CD4-positive, CD25-positive, alpha-beta regulatory T cell (primary cell): ENCODE measurements around the gene DDA1. TPM values are rescaled to one million over a fixed set of nuclear protein-coding genes. Genes with fewer than 3 reads are reported as not detected.
"Not testable (repeated sequence)": the region's sequence is repeated elsewhere in the genome, so short reads cannot be mapped to it uniquely, and the experiment has no call there.

Experiments
- ATAC-seq, 2 donors: fragments of 150-1000 bp; cut with Tn5 transposase; one replicate each; pipeline ENCODE4 v1.10.0; 2021; ENCODE audit warnings: low read depth in 2 of 2, moderate number of reproducible peaks in 2 of 2, moderate library complexity in 1 of 2
- DNase-seq, 3 donors: peaks; one replicate each; pipeline versions ENCODE4 v3.0.0 to v3.0.0-alpha.2; 2012 to 2022; ENCODE audit warnings: mixed read lengths in 1 of 3
- H3K27ac ChIP-seq: one replicate; pipeline ENCODE4 v1.7.0; 2013; ENCODE audit warnings: mild to moderate bottlenecking, low read length; ENCODE audit not compliant: insufficient read depth, poor library complexity, severe bottlenecking
- H3K27me3 ChIP-seq: one replicate; pipeline ENCODE4 v1.7.0; 2013; ENCODE audit warnings: low read length; ENCODE audit not compliant: control insufficient read depth, insufficient read depth
- H3K36me3 ChIP-seq: one replicate; pipeline ENCODE4 v1.7.0; 2013; ENCODE audit warnings: mild to moderate bottlenecking, low read length, moderate library complexity; ENCODE audit not compliant: control insufficient read depth, insufficient read depth
- H3K4me1 ChIP-seq: 2 replicates; pipeline ENCODE4 v1.7.0; 2013; ENCODE audit warnings: mild to moderate bottlenecking, low read length; ENCODE audit not compliant: insufficient read depth, control insufficient read depth, poor library complexity, severe bottlenecking
- H3K4me3 ChIP-seq: one replicate; pipeline ENCODE4 v1.7.0; 2013; ENCODE audit warnings: low read depth, mild to moderate bottlenecking, low read length, moderate library complexity
- H3K9me3 ChIP-seq, 2 experiments: 1 replicate in 1 of 2; 2 replicates in 1 of 2; pipeline ENCODE4 v1.7.0; 2013; ENCODE audit warnings: low read length in 2 of 2, mild to moderate bottlenecking in 1 of 2, moderate library complexity in 1 of 2; ENCODE audit not compliant: control insufficient read depth in 2 of 2
- H3K27ac Mint-ChIP-seq, 3 donors: one replicate each; pipeline ENCODE4 v1.8.0; 2020 to 2022; ENCODE audit warnings: mild to moderate bottlenecking in 3 of 3, mixed read lengths in 3 of 3, moderate library complexity in 2 of 3
- H3K27me3 Mint-ChIP-seq: one replicate; pipeline ENCODE4 v1.8.0; 2022; ENCODE audit warnings: mild to moderate bottlenecking, mixed read lengths
- H3K36me3 Mint-ChIP-seq: one replicate; pipeline ENCODE4 v1.8.0; 2020; ENCODE audit warnings: mixed read lengths
- H3K4me1 Mint-ChIP-seq, 4 donors: one replicate each; pipeline ENCODE4 v1.8.0; 2020 to 2022; ENCODE audit warnings: mixed read lengths in 4 of 4, mild to moderate bottlenecking in 1 of 4
- H3K4me3 Mint-ChIP-seq, 4 donors: one replicate each; pipeline ENCODE4 v1.8.0; 2020 to 2022; ENCODE audit warnings: mild to moderate bottlenecking in 4 of 4, mixed read lengths in 4 of 4, moderate library complexity in 3 of 4
- H3K9me3 Mint-ChIP-seq, 7 donors: one replicate each; pipeline ENCODE4 v1.8.0; 2020 to 2022; ENCODE audit warnings: mixed read lengths in 7 of 7, mild to moderate bottlenecking in 3 of 7, moderate library complexity in 2 of 7
- polyA plus RNA-seq, 4 donors: library from polyadenylated mRNA; unstranded; fragments of 300-500 nt; fragmentation: Illumina TruSeq; gene quantifications; one replicate each; pipeline ENCODE4 v1.2.3, GENCODE V29; 2021
- total RNA-seq: library from RNA; stranded (reverse); gene quantifications from one replicate; pipeline ENCODE4 v1.2.3, GENCODE V29; 2022

The DDA1 gene
- total and polyA plus RNA-seq, 5 donors from 2014 or later = 26.7 to 43.8 (median 33.3) TPM

DNA sequence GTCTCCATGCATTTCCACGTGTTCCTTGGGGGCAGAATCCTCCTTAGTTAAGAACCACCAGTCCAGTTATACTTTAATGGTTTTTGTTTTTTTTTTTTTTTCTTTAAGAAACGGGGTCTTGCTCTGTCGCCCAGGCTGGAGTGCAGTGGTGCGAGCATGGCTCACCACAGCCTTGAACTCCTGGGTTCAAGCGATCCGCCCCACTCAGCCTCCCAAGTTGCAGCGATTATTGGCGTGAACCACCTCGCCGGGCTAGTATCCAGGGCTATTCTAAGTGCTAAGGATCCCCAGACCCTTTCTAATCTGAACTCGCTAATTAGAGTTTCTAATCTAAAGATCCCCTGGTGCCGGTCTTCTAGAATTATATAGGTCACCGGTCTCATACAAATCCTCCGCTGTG is 15.8 kb upstream of the DDA1 start:
- H3K9me3 Mint-ChIP-seq = peaks cover 0 to 1% (median 0%) of the 10 kb centered on the region in 7 donors

DNA sequence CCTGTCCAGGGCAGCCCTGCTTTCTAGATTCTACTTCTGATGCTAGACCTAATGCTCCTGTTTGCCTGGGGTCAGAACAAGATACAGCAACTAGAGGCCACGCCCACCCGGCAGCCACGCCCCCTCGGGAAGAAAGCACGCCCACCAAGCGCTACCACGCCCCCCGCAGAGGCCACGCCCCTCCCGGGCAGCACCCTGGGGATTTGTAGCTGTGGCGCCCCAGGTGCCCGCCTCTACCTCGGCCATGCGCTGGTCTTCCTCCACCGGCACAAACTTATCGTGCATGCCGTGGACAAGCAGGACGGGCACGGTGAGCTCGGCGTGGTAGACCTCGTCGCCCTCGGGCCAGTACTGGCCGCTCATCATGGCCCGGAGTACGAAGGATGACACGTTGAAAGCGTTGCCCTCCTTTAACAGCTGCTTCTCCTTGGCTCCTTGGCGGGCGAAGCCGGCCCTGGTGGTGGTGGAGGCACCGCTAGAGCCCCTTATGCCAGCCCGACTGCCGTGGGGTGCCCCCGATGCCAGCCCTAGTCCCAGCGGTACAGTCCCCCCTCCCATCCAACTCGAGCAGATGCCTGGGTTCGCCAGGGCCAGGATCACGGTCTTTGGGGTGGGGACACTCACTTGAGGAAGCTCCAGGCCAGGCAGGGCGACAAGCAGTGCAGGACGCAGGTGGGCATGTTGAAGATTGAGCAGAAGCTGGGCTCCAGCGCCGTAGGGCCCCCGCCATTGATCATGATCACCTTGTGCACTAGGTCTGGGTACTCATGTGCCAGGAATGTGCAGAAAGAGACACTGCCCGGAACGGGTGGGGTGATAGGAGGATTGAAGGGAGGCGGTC is 15.1 kb upstream of the DDA1 start:
- Mint-ChIP-seq H3K4me3 (peak overlapping the region in 2 of 4 donors; percentile 47 to 85), H3K27ac (no peak overlapping the region), H3K4me1 (peaks cover 0 to 5% (median 2%) of the 10 kb centered on the region in 4 donors), H3K9me3 (peaks cover 0 to 1% (median 0%) of the 10 kb centered on the region in 7 donors), H3K36me3 (peaks cover 5% of the 10 kb centered on the region), H3K27me3 (peaks cover 6% of the 10 kb centered on the region)
- no peaks in the 10 kb centered on the region for H3K9me3 ChIP-seq
- no peak overlapping the region for H3K27ac ChIP-seq
- ATAC-seq (no peak), DNase-seq (peak in 2 of 3 donors; percentile 29 to 32)
- peaks cover 11% of the 10 kb centered on the region for H3K4me1 ChIP-seq
- H3K36me3 ChIP-seq = peaks cover 4% of the 10 kb centered on the region
- no peaks in the 10 kb centered on the region for H3K27me3 ChIP-seq
- no peak overlapping the region for H3K4me3 ChIP-seq

More for the DNA sequence above, 15.8 kb upstream of the DDA1 start:
- H3K4me3 Mint-ChIP-seq = peak overlapping the region in 2 of 4 donors; percentile 47 to 85
- H3K27me3 Mint-ChIP-seq = peaks cover 6% of the 10 kb centered on the region
- Histone ChIP-seq H3K27ac (no peak overlapping the region), H3K36me3 (peaks cover 4% of the 10 kb centered on the region), H3K4me1 (peaks cover 11% of the 10 kb centered on the region), H3K27me3 (no peaks in the 10 kb centered on the region), H3K9me3 (no peaks in the 10 kb centered on the region), H3K4me3 (no peak overlapping the region)
- ATAC-seq = no peak
- peaks cover 5% of the 10 kb centered on the region for H3K36me3 Mint-ChIP-seq
- H3K4me1 Mint-ChIP-seq = peaks cover 0 to 5% (median 2%) of the 10 kb centered on the region in 4 donors
- H3K27ac Mint-ChIP-seq = no peak overlapping the region
- no peak for DNase-seq

DNA sequence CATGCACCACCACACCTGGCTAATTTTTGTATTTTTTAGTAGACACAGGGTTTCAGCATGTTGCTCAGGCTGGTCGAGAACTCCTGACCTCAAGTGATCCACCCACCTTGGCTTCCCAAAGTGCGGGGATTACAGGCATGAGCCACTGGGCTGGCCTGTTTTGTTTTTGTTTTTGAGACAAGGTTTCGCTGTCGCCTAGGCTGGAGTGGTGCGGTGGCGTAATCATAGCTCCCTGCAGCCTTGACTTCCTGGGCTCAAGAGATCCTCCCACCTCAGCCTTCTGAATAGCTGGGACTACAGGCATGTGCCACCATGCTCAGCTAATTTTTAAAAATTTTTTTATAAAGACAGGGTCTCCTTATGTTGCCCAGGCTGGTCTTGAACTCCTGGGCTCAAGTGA is 13.8 kb upstream of the DDA1 start:
- H3K36me3 ChIP-seq, ATAC-seq, H3K4me1 Mint-ChIP-seq, H3K36me3 Mint-ChIP-seq, H3K4me3 Mint-ChIP-seq, DNase-seq, H3K4me3 ChIP-seq, H3K27ac Mint-ChIP-seq, H3K9me3 ChIP-seq, H3K27me3 Mint-ChIP-seq, H3K27me3 ChIP-seq, H3K27ac ChIP-seq, H3K9me3 Mint-ChIP-seq: not testable (repeated sequence)
- H3K4me1 ChIP-seq = peaks cover 11% of the 10 kb centered on the region

DNA sequence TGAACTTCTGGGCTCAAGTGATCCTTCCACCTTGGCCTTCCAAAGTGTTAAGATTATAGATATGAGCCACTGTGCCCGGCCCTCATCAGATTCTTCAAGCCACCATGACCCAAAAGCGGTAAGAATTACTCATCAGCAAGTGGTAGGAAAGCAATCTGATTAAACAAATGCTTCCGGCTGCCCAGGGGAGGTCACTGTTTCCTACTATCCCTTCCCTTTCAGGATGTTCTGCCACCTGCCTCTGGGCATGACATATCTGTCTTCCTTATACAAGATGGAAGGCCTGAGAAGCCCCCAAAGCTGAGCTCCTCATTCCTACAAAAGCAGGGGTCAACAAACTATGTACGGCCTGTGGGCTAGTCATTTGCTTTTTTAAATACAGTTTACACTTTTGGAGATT is 13.1 kb upstream of the DDA1 start:
- Mint-ChIP-seq H3K27ac (peak overlapping the region in 1 of 3 donors; percentile 69), H3K27me3 (no peaks in the 10 kb centered on the region), H3K36me3 (peaks cover 5% of the 10 kb centered on the region), H3K9me3 (no peaks in the 10 kb centered on the region), H3K4me1 (peaks cover 0 to 5% (median 2%) of the 10 kb centered on the region in 4 donors), H3K4me3 (no peak overlapping the region)
- H3K27ac ChIP-seq = no peak overlapping the region
- DNase-seq (no peak), ATAC-seq (no peak)
- H3K4me3 ChIP-seq = no peak overlapping the region
- no peaks in the 10 kb centered on the region for H3K27me3 ChIP-seq
- H3K4me1 ChIP-seq = peaks cover 11% of the 10 kb centered on the region
- no peaks in the 10 kb centered on the region for H3K9me3 ChIP-seq
- peaks cover 4% of the 10 kb centered on the region for H3K36me3 ChIP-seq

DNA sequence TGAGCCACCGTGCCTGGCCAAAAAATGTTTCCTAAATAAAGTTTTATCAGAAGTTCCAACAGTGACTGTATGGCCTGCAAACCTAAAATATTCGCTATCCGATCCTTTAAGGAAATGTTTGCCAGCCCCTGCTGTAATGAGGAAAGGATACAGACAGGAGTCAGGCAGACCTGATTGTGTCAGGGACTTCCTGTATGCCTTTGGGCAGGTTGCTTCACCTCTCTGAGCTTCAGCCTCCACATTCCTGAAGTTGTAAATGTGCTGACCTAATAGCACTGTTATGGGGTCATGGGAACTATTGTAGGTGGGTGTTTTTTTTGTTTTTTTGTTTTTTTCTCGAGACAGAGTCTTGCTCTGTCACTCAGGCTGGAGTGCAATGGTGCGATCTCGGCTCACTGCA is 12.4 kb upstream of the DDA1 start:
- Histone ChIP-seq H3K9me3 (no peaks in the 10 kb centered on the region), H3K27ac (no peak overlapping the region), H3K4me3 (no peak overlapping the region), H3K36me3 (peaks cover 4% of the 10 kb centered on the region), H3K27me3 (no peaks in the 10 kb centered on the region), H3K4me1 (peaks cover 9% of the 10 kb centered on the region)
- peaks cover 5% of the 10 kb centered on the region for H3K36me3 Mint-ChIP-seq
- no peak overlapping the region for H3K4me3 Mint-ChIP-seq
- H3K27ac Mint-ChIP-seq = no peak overlapping the region
- H3K9me3 Mint-ChIP-seq = no peaks in the 10 kb centered on the region
- H3K4me1 Mint-ChIP-seq = peaks cover 0 to 10% (median 3%) of the 10 kb centered on the region in 4 donors
- no peaks in the 10 kb centered on the region for H3K27me3 Mint-ChIP-seq
- DNase-seq (no peak), ATAC-seq (no peak)

DNA sequence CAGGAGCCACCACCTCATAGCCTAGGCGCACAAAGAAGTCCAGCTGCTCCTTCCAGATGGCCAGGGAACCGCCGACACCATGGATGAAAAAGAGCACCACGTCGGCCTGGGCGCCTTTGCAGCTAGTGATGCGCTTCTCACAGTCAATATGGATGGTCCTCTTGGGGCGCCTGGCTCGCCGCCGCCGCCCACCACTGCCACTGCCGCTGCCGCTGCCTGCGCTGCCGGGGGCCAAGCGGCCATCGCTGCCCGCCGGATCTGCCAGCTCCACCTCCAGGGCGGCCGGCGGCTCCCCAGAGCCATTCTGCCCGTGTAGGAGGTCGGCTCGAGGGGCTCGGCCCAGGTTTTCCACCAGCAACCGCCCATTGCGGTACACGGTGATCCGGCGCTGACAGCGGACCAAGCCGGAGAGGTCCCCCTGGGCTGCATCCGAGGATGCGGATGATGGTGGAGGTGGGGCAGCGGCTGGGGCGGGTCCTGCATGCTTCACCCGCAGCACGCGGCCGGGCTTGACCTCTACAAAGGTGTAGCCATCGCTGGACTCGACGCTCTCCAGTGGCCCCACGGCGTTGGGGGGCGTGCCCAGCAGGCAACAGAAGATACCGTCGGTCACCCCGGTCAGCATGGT is 8.3 kb upstream of the DDA1 start:
- Histone ChIP-seq H3K9me3 (no peaks in the 10 kb centered on the region), H3K36me3 (peaks cover 4% of the 10 kb centered on the region), H3K4me3 (no peak overlapping the region), H3K27me3 (no peaks in the 10 kb centered on the region), H3K27ac (no peak overlapping the region), H3K4me1 (peaks cover 31% of the 10 kb centered on the region)
- ATAC-seq (no peak), DNase-seq (no peak)
- Mint-ChIP-seq H3K27me3 (no peaks in the 10 kb centered on the region), H3K36me3 (peaks cover 5% of the 10 kb centered on the region), H3K27ac (no peak overlapping the region), H3K4me1 (peaks cover 5 to 36% (median 18%) of the 10 kb centered on the region in 4 donors), H3K4me3 (peak overlapping the region in 2 of 4 donors; percentile 28 to 35), H3K9me3 (no peaks in the 10 kb centered on the region)

DNA sequence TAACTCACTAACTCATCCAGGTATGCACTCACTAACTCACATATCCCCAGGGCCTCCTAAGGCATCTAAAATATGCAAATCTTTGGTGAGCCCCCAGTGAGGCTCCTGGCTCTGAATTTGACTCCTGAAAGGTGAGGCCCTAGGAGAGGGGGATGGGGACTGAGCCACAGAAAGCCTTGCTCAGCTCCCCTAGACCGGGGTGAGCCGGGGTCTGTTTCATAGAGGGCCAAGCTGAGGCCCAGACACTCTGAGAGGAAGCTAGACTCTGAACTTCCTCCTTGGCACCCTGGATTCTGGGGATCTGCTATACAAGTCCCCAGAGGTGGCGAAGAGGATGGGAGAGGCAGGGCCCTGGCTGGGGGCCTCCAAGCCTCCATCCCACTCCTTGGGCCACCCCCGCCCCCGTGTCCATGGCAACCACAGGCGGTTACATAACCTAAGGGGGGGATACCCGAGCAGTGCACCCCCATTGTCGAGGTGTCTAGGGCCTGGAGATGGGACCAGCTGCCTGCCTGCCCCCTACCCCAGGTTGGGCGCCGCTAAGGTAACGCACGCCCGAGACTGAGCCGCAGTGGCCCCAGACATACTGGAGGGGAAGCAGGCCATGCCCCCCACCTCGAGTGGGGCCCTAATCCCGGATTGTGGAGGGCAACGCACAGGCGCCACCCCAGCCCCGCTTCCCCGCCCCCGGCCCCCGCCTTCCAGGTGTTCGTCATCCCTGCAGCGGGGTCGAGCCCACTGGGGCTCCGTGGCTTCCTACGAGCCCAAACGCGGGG is 6.8 kb upstream of the DDA1 start:
- no peaks in the 10 kb centered on the region for H3K9me3 ChIP-seq
- DNase-seq (peak in 1 of 3 donors; percentile 21), ATAC-seq (no peak)
- Mint-ChIP-seq H3K4me3 (peak overlapping the region; percentile 80 to 96 (median 82)), H3K27ac (peak overlapping the region in 2 of 3 donors; percentile 42 to 54), H3K9me3 (no peaks in the 10 kb centered on the region), H3K36me3 (peaks cover 5% of the 10 kb centered on the region), H3K4me1 (peaks cover 5 to 43% (median 20%) of the 10 kb centered on the region in 4 donors), H3K27me3 (no peaks in the 10 kb centered on the region)
- H3K27ac ChIP-seq = peak overlapping the region; percentile 72
- peaks cover 4% of the 10 kb centered on the region for H3K36me3 ChIP-seq
- no peak overlapping the region for H3K4me3 ChIP-seq
- no peaks in the 10 kb centered on the region for H3K27me3 ChIP-seq
- peaks cover 40% of the 10 kb centered on the region for H3K4me1 ChIP-seq
